Progenitor cell of endocrine pancreas (in vitro differentiated cells): ENCODE results near the gene CPED1. TPM values are rescaled to one million over a fixed set of nuclear protein-coding genes. Genes with fewer than 3 reads are reported as not detected.

Experiments used
- DNase-seq: peaks from one replicate; pipeline ENCODE4 v3.0.0; 2021; ENCODE audit warnings: low spot score; ENCODE audit not compliant: unreplicated experiment
- H3K27ac Mint-ChIP-seq: 2 replicates; pipeline ENCODE4 v1.8.0; 2021; ENCODE audit warnings: mild to moderate bottlenecking, moderate library complexity, mixed read lengths
- H3K27me3 Mint-ChIP-seq: 2 replicates; pipeline ENCODE4 v1.8.0; 2021; ENCODE audit warnings: mixed read lengths
- H3K36me3 Mint-ChIP-seq: 2 replicates; pipeline ENCODE4 v1.8.0; 2022; ENCODE audit warnings: mixed read lengths; ENCODE audit not compliant: insufficient read depth
- H3K4me1 Mint-ChIP-seq: 2 replicates; pipeline ENCODE4 v1.8.0; 2021; ENCODE audit warnings: low read depth, mixed read lengths
- H3K4me3 Mint-ChIP-seq: 2 replicates; pipeline ENCODE4 v1.8.0; 2021; ENCODE audit warnings: low read depth, mild to moderate bottlenecking, moderate library complexity, mixed read lengths
- H3K9me3 Mint-ChIP-seq: 2 replicates; pipeline ENCODE4 v1.8.0; 2021; ENCODE audit warnings: low read depth, mixed read lengths
- CTCF ChIP-seq: fragments of 200-600 bp; sonication (generic); IDR thresholded peaks from one replicate; pipeline ENCODE4 v1.5.0; 2021; ENCODE audit warnings: antibody characterized with exemption, mild to moderate bottlenecking; ENCODE audit not compliant: unreplicated experiment
- total RNA-seq: library from RNA; stranded (reverse); gene quantifications from 2 replicates; pipeline ENCODE4 v1.2.1, GENCODE V29; 2021

Gene CPED1
- total RNA-seq, 1 donor from 2014 or later: 1.1 TPM

- no peaks in the 10 kb centered on the region for H3K27me3 Mint-ChIP-seq
- no peak overlapping the region for H3K4me3 Mint-ChIP-seq
- DNase-seq: no peak
- no peaks in the 10 kb centered on the region for H3K9me3 Mint-ChIP-seq
- no peaks in the 10 kb centered on the region for H3K4me1 Mint-ChIP-seq
- TF ChIP-seq CTCF: no peak
- H3K27ac Mint-ChIP-seq: no peak overlapping the region
- no peaks in the 10 kb centered on the region for H3K36me3 Mint-ChIP-seq
These were observed 315.7 kb downstream of the CPED1 start for GRCh38 chr7:121304102-121304658.

- DNase-seq: no peak
- Mint-ChIP-seq H3K27me3 (no peaks in the 10 kb centered on the region), H3K4me3 (no peak overlapping the region), H3K36me3 (no peaks in the 10 kb centered on the region), H3K27ac (no peak overlapping the region), H3K9me3 (no peaks in the 10 kb centered on the region), H3K4me1 (no peaks in the 10 kb centered on the region)
- no peak for TF ChIP-seq CTCF
These were observed 316.6 kb downstream of the CPED1 start for GRCh38 chr7:121305109-121305508.

- no peaks in the 10 kb centered on the region for H3K27me3 Mint-ChIP-seq
- no peaks in the 10 kb centered on the region for H3K4me1 Mint-ChIP-seq
- no peak for TF ChIP-seq CTCF
- no peak for DNase-seq
- H3K36me3 Mint-ChIP-seq: no peaks in the 10 kb centered on the region
- no peak overlapping the region for H3K4me3 Mint-ChIP-seq
- peaks cover 4% of the 10 kb centered on the region for H3K9me3 Mint-ChIP-seq
- no peak overlapping the region for H3K27ac Mint-ChIP-seq
These were observed 318.1 kb downstream of the CPED1 start for GRCh38 chr7:121306565-121306964.

- no peaks in the 10 kb centered on the region for H3K4me1 Mint-ChIP-seq
- no peaks in the 10 kb centered on the region for H3K36me3 Mint-ChIP-seq
- H3K4me3 Mint-ChIP-seq: no peak overlapping the region
- H3K27ac Mint-ChIP-seq: no peak overlapping the region
- DNase-seq: no peak
- no peaks in the 10 kb centered on the region for H3K27me3 Mint-ChIP-seq
- no peak for TF ChIP-seq CTCF
- H3K9me3 Mint-ChIP-seq: peaks cover 4% of the 10 kb centered on the region
These were observed 318.6 kb downstream of the CPED1 start for GRCh38 chr7:121307021-121307574.

- no peak for DNase-seq
- Mint-ChIP-seq H3K27ac (no peak overlapping the region), H3K27me3 (peaks cover 3% of the 10 kb centered on the region), H3K4me1 (peaks cover 16% of the 10 kb centered on the region), H3K36me3 (no peaks in the 10 kb centered on the region), H3K4me3 (no peak overlapping the region), H3K9me3 (peaks cover 4% of the 10 kb centered on the region)
- TF ChIP-seq CTCF: no peak
These were observed 324.8 kb downstream of the CPED1 start for GRCh38 chr7:121313220-121313792.
